ENCODE data around the gene OTX2. TPM values are rescaled to one million over a fixed set of nuclear protein-coding genes. Genes with fewer than 3 reads are reported as not detected.

OTX2 gene
- total RNA-seq, 1 donor from 2014 or later: not detected

DNA sequence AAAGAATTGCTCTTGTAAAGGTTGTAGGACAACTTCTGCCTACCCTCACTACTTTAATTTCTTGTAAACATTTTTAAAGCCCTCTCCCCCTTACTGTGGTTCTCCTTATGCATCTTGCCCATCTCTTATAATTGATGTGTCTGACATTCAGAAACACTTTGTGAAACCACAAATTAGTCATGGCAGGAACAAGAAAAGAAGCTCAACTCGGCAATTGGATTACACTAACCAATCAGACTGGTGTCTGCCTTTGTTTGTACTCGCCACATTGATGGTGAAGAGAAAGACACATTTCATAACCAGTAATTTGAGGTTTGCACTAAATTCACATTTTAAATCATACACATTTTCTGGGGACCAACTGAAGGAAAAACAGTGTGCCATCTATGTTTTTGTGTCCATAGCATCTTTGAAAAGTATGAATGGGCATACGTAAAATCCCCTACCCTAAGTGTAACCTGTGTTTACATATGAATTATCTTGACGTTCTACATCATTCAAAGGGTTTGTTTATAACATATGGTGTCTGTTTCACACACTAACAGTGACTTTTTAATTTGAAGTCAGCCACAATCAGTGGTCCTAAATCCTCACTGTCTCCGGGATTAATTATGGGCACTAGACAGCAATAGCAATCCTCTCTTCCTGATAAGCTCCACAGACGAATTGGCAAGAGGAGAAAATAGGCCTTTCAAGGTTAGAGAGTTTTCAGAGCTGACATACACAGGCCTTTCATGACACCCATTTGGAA is 49.9 kb downstream of the OTX2 start:
- no peak overlapping the region for H3K4me3 ChIP-seq
- no peaks in the 10 kb centered on the region for H3K9me3 ChIP-seq (replicated peaks)
- no peak overlapping the region for H3K27ac ChIP-seq (replicated peaks)
- intact Hi-C loops (cut with micrococcal nuclease): no loop called here
- H3K27me3 ChIP-seq (ENCODE audit: low read depth): peaks cover 45% of the 10 kb centered on the region
- H3K4me1 ChIP-seq: no peaks in the 10 kb centered on the region
- TF ChIP-seq, protein P1, sequence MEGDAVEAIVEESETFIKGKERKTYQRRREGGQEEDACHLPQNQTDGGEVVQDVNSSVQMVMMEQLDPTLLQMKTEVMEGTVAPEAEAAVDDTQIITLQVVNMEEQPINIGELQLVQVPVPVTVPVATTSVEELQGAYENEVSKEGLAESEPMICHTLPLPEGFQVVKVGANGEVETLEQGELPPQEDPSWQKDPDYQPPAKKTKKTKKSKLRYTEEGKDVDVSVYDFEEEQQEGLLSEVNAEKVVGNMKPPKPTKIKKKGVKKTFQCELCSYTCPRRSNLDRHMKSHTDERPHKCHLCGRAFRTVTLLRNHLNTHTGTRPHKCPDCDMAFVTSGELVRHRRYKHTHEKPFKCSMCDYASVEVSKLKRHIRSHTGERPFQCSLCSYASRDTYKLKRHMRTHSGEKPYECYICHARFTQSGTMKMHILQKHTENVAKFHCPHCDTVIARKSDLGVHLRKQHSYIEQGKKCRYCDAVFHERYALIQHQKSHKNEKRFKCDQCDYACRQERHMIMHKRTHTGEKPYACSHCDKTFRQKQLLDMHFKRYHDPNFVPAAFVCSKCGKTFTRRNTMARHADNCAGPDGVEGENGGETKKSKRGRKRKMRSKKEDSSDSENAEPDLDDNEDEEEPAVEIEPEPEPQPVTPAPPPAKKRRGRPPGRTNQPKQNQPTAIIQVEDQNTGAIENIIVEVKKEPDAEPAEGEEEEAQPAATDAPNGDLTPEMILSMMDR (IDR thresholded peaks at IDR 0.05; ENCODE audit: borderline replicate concordance): no peak
- DNase-seq: no peak
- H3K36me3 ChIP-seq: no peaks in the 10 kb centered on the region

DNA sequence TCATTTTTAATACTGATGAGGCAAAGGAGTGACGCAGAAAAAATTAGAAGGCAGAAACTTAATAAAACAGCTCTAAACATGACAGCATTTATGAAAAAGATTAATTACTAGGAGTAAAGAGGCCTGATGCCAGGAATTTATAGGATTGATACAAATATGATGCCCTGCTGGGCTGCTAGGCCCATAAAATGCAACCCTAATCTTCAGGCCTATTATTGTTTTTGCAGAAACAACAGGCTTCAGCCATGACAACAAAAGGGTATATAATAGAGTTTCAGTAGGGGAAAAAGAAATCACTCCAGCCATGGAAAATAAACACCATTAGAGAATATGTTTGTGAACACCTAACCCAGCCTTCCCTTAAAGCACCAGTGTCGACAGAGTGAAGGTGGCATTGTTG is 50.6 kb downstream of the OTX2 start:
- Histone ChIP-seq H3K9me3 (replicated peaks) (no peaks in the 10 kb centered on the region), H3K4me1 (no peaks in the 10 kb centered on the region), H3K36me3 (no peaks in the 10 kb centered on the region), H3K4me3 (no peak overlapping the region), H3K27me3 (ENCODE audit: low read depth) (peaks cover 38% of the 10 kb centered on the region), H3K27ac (replicated peaks) (no peak overlapping the region)
- DNase-seq: no peak
- intact Hi-C loops (cut with micrococcal nuclease): no loop called here
- TF ChIP-seq, protein P1 (IDR thresholded peaks at IDR 0.05; ENCODE audit: borderline replicate concordance): no peak

GRCh38 chr14:56759094-56759493 is 51.2 kb downstream of the OTX2 start:
- intact Hi-C loops (cut with micrococcal nuclease): no loop called here
- TF ChIP-seq, protein P1 (IDR thresholded peaks at IDR 0.05; ENCODE audit: borderline replicate concordance): no peak
- H3K9me3 ChIP-seq (replicated peaks): no peaks in the 10 kb centered on the region

DNA sequence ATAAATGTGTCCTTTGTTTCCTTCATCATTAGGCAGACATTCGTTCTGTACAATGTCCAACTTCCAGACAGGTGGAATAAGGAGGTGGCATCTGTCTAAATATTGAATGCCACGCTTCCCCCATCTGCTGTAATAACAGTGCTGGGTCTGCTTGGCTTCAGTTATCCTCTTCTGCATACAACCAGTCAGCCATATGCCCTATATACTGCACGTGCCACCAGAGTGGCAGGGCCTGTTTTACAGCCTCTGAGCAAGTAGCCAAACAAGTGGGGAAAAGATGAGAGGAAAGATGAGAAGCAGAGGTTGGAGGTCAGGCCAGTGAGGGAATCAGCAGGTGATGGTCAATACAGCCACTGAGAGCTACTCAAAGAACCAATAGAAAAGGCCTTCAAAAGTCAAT is 55.4 kb downstream of the OTX2 start:
- no peak for DNase-seq
- Histone ChIP-seq H3K36me3 (no peaks in the 10 kb centered on the region), H3K9me3 (replicated peaks) (no peaks in the 10 kb centered on the region), H3K27me3 (ENCODE audit: low read depth) (peaks cover 45% of the 10 kb centered on the region), H3K4me1 (no peaks in the 10 kb centered on the region), H3K4me3 (no peak overlapping the region), H3K27ac (replicated peaks) (no peak overlapping the region)
- intact Hi-C loops (cut with micrococcal nuclease): no loop called here
- TF ChIP-seq, protein P1 (IDR thresholded peaks at IDR 0.05; ENCODE audit: borderline replicate concordance): no peak

More at GRCh38 chr14:56759094-56759493, 51.2 kb downstream of the OTX2 start:
- H3K4me1 ChIP-seq: no peaks in the 10 kb centered on the region
- peaks cover 33% of the 10 kb centered on the region for H3K27me3 ChIP-seq (ENCODE audit: low read depth)
- DNase-seq: no peak
- H3K27ac ChIP-seq (replicated peaks): no peak overlapping the region
- no peak overlapping the region for H3K4me3 ChIP-seq
- H3K36me3 ChIP-seq: no peaks in the 10 kb centered on the region

DNA sequence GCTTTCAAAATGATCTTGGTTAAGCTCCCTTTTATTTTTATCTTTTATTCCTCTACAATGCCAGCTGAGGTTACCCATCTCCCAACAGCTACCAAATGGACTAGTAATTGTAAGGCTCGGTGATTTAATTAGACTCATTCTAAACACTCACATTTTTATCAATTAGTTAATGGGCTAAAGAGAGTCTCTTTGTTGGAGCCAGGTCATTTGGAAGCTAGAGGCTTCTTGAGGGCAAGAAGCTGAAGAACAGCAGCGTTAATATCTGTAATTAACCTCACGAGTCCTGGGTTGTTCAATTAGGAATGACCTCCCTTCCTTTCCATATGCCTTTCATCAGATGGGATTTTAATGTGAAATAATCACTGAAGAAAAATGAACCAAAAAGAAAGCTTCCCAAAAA is 56.9 kb downstream of the OTX2 start:
- H3K9me3 ChIP-seq (replicated peaks): no peaks in the 10 kb centered on the region
- no peak overlapping the region for H3K27ac ChIP-seq (replicated peaks)
- peaks cover 60% of the 10 kb centered on the region for H3K27me3 ChIP-seq (ENCODE audit: low read depth)
- intact Hi-C loops (cut with micrococcal nuclease): no loop called here
- DNase-seq: no peak
- no peaks in the 10 kb centered on the region for H3K4me1 ChIP-seq
- no peak overlapping the region for H3K4me3 ChIP-seq
- H3K36me3 ChIP-seq: no peaks in the 10 kb centered on the region
- TF ChIP-seq, protein P1 (IDR thresholded peaks at IDR 0.05; ENCODE audit: borderline replicate concordance): no peak
